Mucosa of gallbladder (tissue), 1 donor: Measurements from ENCODE around the gene CCDC157. TPM values are rescaled to one million over a fixed set of nuclear protein-coding genes. Genes with fewer than 3 reads are reported as not detected.
"Not testable (repeated sequence)": the region's sequence is repeated elsewhere in the genome, so short reads cannot be mapped to it uniquely, and the experiment has no call there.

ENCODE experiments used
- DNase-seq: peaks from one replicate; pipeline ENCODE4 v3.0.0-alpha.2; 2020; ENCODE audit warnings: low spot score
- total RNA-seq: library from RNA; stranded (reverse); gene quantifications from one replicate; pipeline ENCODE4 v1.2.1, GENCODE V29; 2021
- donor health status: DM: no; HTN: no; CAD: no.

CCDC157 gene
- total RNA-seq, 1 donor from 2014 or later = 6.5 TPM

GRCh38 chr22:30390974-30391691, 34.3 kb downstream of the CCDC157 start:
- DNase-seq = peak; percentile 70

- no peak for DNase-seq
These were observed 36.0 kb downstream of the CCDC157 start for GRCh38 chr22:30392661-30393321.

- DNase-seq = no peak
These were observed 36.5 kb downstream of the CCDC157 start for GRCh38 chr22:30393322-30393680.

- DNase-seq = no peak
These were observed 37.1 kb downstream of the CCDC157 start for GRCh38 chr22:30393885-30394284.

- peak; percentile 74 for DNase-seq
These were observed 40.3 kb downstream of the CCDC157 start, which contains the start of gene SEC14L2 for GRCh38 chr22:30396871-30397655. Gene SEC14L2 (plus strand): TSS chr22:30397018. CDS start chr22:30397117, 99 bp downstream.

GRCh38 chr22:30397656-30398635, 41.1 kb downstream of the CCDC157 start:
- no peak for DNase-seq

GRCh38 chr22:30398685-30399680, 42.2 kb downstream of the CCDC157 start:
- DNase-seq = no peak

GRCh38 chr22:30399718-30400117, 42.9 kb downstream of the CCDC157 start:
- DNase-seq = no peak

GRCh38 chr22:30400159-30400558, 43.4 kb downstream of the CCDC157 start:
- DNase-seq = no peak

- not testable (repeated sequence) for DNase-seq
These were observed 44.2 kb downstream of the CCDC157 start for GRCh38 chr22:30401024-30401423.

- no peak for DNase-seq
These were observed 45.4 kb downstream of the CCDC157 start for GRCh38 chr22:30402028-30402765.

- not testable (repeated sequence) for DNase-seq
These were observed 45.9 kb downstream of the CCDC157 start for GRCh38 chr22:30402766-30403104.

GRCh38 chr22:30404307-30404706, 47.5 kb downstream of the CCDC157 start:
- no peak for DNase-seq

- no peak for DNase-seq
These were observed 48.9 kb downstream of the CCDC157 start for GRCh38 chr22:30405731-30406130.

- DNase-seq = no peak
These were observed 49.6 kb downstream of the CCDC157 start for GRCh38 chr22:30406400-30406799.

GRCh38 chr22:30408388-30409102, 51.7 kb downstream of the CCDC157 start:
- no peak for DNase-seq

GRCh38 chr22:30411780-30412179, 55.0 kb downstream of the CCDC157 start:
- no peak for DNase-seq

GRCh38 chr22:30413001-30413400, 56.2 kb downstream of the CCDC157 start:
- no peak for DNase-seq
